ENCODE results near the gene ZNF692. TPM values are rescaled to one million over a fixed set of nuclear protein-coding genes. Genes with fewer than 3 reads are reported as not detected.

The ZNF692 gene
- total RNA-seq, 1 donor from 2014 or later, result 37.8 TPM

- TF ChIP-seq, protein P1, sequence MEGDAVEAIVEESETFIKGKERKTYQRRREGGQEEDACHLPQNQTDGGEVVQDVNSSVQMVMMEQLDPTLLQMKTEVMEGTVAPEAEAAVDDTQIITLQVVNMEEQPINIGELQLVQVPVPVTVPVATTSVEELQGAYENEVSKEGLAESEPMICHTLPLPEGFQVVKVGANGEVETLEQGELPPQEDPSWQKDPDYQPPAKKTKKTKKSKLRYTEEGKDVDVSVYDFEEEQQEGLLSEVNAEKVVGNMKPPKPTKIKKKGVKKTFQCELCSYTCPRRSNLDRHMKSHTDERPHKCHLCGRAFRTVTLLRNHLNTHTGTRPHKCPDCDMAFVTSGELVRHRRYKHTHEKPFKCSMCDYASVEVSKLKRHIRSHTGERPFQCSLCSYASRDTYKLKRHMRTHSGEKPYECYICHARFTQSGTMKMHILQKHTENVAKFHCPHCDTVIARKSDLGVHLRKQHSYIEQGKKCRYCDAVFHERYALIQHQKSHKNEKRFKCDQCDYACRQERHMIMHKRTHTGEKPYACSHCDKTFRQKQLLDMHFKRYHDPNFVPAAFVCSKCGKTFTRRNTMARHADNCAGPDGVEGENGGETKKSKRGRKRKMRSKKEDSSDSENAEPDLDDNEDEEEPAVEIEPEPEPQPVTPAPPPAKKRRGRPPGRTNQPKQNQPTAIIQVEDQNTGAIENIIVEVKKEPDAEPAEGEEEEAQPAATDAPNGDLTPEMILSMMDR (IDR thresholded peaks at IDR 0.05), result no peak
- H3K4me1 Mint-ChIP-seq, result no peaks in the 10 kb centered on the region
- H3K27me3 ChIP-seq, result no peaks in the 10 kb centered on the region
- H3K27ac ChIP-seq, result no peak overlapping the region
- H3K79me2 ChIP-seq (ENCODE audit: low read depth), result peaks cover 27% of the 10 kb centered on the region
- H3K36me3 Mint-ChIP-seq, result peaks cover 20% of the 10 kb centered on the region
- H3K4me3 ChIP-seq, result no peak overlapping the region
- peaks cover 4% of the 10 kb centered on the region for H3K27me3 Mint-ChIP-seq (ENCODE audit: insufficient read depth, low read depth)
- H3K9me3 Mint-ChIP-seq, result no peaks in the 10 kb centered on the region
- no peak for DNase-seq (ENCODE audit: low spot score)
- H4K20me1 ChIP-seq (ENCODE audit: low read depth), result peaks cover 9% of the 10 kb centered on the region
- peak overlapping the region; percentile 50 for H3K27ac Mint-ChIP-seq
- no peak overlapping the region for H2AFZ ChIP-seq (replicated peaks)
- no peak overlapping the region for H3K4me2 ChIP-seq
- no peaks in the 10 kb centered on the region for H3F3A ChIP-seq (ENCODE audit: low read depth)
- no peak overlapping the region for H3K4me3 Mint-ChIP-seq
- no peaks in the 10 kb centered on the region for H3K9me3 ChIP-seq (ENCODE audit: low read depth)
- no peaks in the 10 kb centered on the region for H3K4me1 ChIP-seq
- no peak overlapping the region for H3K9ac ChIP-seq
- no peaks in the 10 kb centered on the region for H3K36me3 ChIP-seq
Measured at GRCh38 chr1:248816042-248816851, 42.6 kb downstream of the ZNF692 start.

DNA sequence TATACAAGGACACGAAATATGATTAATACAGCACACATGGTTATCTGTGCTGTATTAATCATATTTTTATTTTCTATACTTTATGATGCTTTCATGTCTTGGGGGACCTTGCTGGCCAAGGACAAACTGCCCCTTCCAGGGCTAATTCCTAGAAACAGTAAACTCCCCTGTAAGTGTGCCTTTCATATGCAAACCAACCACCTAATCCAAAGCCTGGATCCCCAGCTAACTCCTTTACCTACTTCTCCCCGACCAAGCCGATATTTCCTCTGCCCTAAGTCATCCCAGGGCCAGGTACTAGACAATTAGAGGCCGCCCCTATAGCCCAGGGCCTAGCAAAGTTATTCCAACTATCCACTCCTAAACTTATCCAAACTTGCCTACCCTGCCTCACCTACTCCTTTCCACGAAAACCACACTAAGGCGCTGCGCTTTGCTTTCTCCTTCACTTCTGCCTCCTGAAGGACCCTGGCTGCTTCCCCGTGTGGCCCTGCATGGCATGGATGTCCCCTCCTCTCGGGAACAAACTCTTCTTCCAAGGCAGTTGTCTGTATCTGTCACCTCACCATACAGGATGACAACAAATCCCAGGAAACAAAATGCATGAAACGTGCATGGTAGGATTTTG lies 43.4 kb downstream of the ZNF692 start:
- H3K4me1 ChIP-seq, result no peaks in the 10 kb centered on the region
- H3K27ac ChIP-seq, result no peak overlapping the region
- no peak overlapping the region for H3K9ac ChIP-seq
- H2AFZ ChIP-seq (replicated peaks), result no peak overlapping the region
- no peaks in the 10 kb centered on the region for H3K4me1 Mint-ChIP-seq
- peaks cover 20% of the 10 kb centered on the region for H3K36me3 Mint-ChIP-seq
- no peaks in the 10 kb centered on the region for H3K9me3 Mint-ChIP-seq
- DNase-seq (ENCODE audit: low spot score), result no peak
- H3K79me2 ChIP-seq (ENCODE audit: low read depth), result peaks cover 21% of the 10 kb centered on the region
- H3F3A ChIP-seq (ENCODE audit: low read depth), result no peaks in the 10 kb centered on the region
- H3K4me3 Mint-ChIP-seq, result no peak overlapping the region
- H3K27me3 ChIP-seq, result no peaks in the 10 kb centered on the region
- H3K36me3 ChIP-seq, result no peaks in the 10 kb centered on the region
- H3K9me3 ChIP-seq (ENCODE audit: low read depth), result no peaks in the 10 kb centered on the region
- H3K27ac Mint-ChIP-seq, result no peak overlapping the region
- no peak overlapping the region for H3K4me2 ChIP-seq
- TF ChIP-seq EZH2 (IDR thresholded peaks at IDR 0.05), result no peak
- TF ChIP-seq, protein P1 (IDR thresholded peaks at IDR 0.05), result no peak
- no peak for TF ChIP-seq EZH2phosphoT487 (IDR thresholded peaks at IDR 0.05)
- peaks cover 5% of the 10 kb centered on the region for H3K27me3 Mint-ChIP-seq (ENCODE audit: insufficient read depth, low read depth)
- H4K20me1 ChIP-seq (ENCODE audit: low read depth), result peaks cover 9% of the 10 kb centered on the region
- no peak overlapping the region for H3K4me3 ChIP-seq

DNA sequence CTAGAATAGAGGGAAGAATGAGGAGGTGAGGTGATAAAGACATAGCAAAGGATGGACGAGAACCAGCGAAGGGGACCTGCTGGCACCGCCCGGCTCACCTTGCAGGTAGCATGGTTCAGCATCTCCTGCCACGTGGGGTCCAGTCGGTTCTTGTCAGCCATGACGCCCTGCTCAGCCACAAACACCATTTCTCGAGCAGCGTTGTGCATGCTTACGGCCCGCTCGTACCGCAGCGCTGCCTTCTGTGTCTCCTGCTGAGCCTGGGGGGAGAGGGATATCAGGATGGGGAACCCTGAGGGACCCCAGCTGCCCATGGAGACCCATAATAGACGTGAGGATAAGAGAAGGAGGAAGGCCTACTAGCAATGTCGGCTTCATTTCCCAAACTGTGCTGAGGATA lies 44.5 kb downstream of the ZNF692 start:
- Histone ChIP-seq H3K9me3 (ENCODE audit: low read depth) (no peaks in the 10 kb centered on the region), H2AFZ (replicated peaks) (no peak overlapping the region), H4K20me1 (ENCODE audit: low read depth) (peaks cover 9% of the 10 kb centered on the region), H3F3A (ENCODE audit: low read depth) (no peaks in the 10 kb centered on the region), H3K4me2 (no peak overlapping the region), H3K4me3 (no peak overlapping the region), H3K36me3 (no peaks in the 10 kb centered on the region), H3K27me3 (no peaks in the 10 kb centered on the region), H3K79me2 (ENCODE audit: low read depth) (peaks cover 10% of the 10 kb centered on the region), H3K27ac (no peak overlapping the region), H3K4me1 (no peaks in the 10 kb centered on the region), H3K9ac (no peak overlapping the region)
- TF ChIP-seq, protein P1 (IDR thresholded peaks at IDR 0.05), result no peak
- no peak for TF ChIP-seq EZH2phosphoT487 (IDR thresholded peaks at IDR 0.05)
- TF ChIP-seq EZH2 (IDR thresholded peaks at IDR 0.05), result no peak
- Mint-ChIP-seq H3K27ac (no peak overlapping the region), H3K36me3 (peaks cover 20% of the 10 kb centered on the region), H3K4me1 (no peaks in the 10 kb centered on the region), H3K4me3 (no peak overlapping the region), H3K27me3 (ENCODE audit: insufficient read depth, low read depth) (peaks cover 5% of the 10 kb centered on the region), H3K9me3 (no peaks in the 10 kb centered on the region)
- DNase-seq (ENCODE audit: low spot score), result no peak

All from neural progenitor cell (in vitro differentiated cells).